Activated CD4-positive, alpha-beta T cell treated with anti-CD3 and anti-CD28 coated beads for 1 hour (primary cell): ENCODE data around the gene PFDN4.
"Not testable (repeated sequence)": the region's sequence is repeated elsewhere in the genome, so short reads cannot be mapped to it uniquely, and the experiment has no call there.

Experiments
- DNase-seq: peaks from one replicate; pipeline ENCODE4 v3.0.0-alpha.2; 2020

PFDN4 gene

GRCh38 chr20:54229566-54230160, 21.8 kb downstream of the PFDN4 start:
- DNase-seq: no peak

- DNase-seq: no peak
Observed at GRCh38 chr20:54231036-54231435, 23.1 kb downstream of the PFDN4 start.

- DNase-seq: no peak
Observed at GRCh38 chr20:54234991-54235390, 27.1 kb downstream of the PFDN4 start.

- DNase-seq: no peak
Observed at GRCh38 chr20:54237116-54237943, 29.4 kb downstream of the PFDN4 start.

- no peak for DNase-seq
Observed at GRCh38 chr20:54244113-54244512, 36.2 kb downstream of the PFDN4 start.

- DNase-seq: not testable (repeated sequence)
Observed at GRCh38 chr20:54248705-54249104, 40.8 kb downstream of the PFDN4 start.

- no peak for DNase-seq
Observed at GRCh38 chr20:54250691-54251090, 42.8 kb downstream of the PFDN4 start.

GRCh38 chr20:54251096-54251495, 43.2 kb downstream of the PFDN4 start:
- no peak for DNase-seq

- DNase-seq: no peak
Observed at GRCh38 chr20:54254596-54254995, 46.7 kb downstream of the PFDN4 start.

GRCh38 chr20:54255157-54255556, 47.3 kb downstream of the PFDN4 start:
- no peak for DNase-seq

GRCh38 chr20:54256202-54256601, 48.3 kb downstream of the PFDN4 start:
- no peak for DNase-seq

- no peak for DNase-seq
Observed at GRCh38 chr20:54257071-54257816, 49.4 kb downstream of the PFDN4 start.

GRCh38 chr20:54260116-54260515, 52.2 kb downstream of the PFDN4 start:
- DNase-seq: no peak

GRCh38 chr20:54262671-54263070, 54.8 kb downstream of the PFDN4 start:
- DNase-seq: no peak

GRCh38 chr20:54263116-54263690, 55.3 kb downstream of the PFDN4 start:
- no peak for DNase-seq

- DNase-seq: not testable (repeated sequence)
Observed at GRCh38 chr20:54265791-54266190, 57.9 kb downstream of the PFDN4 start.

- no peak for DNase-seq
Observed at GRCh38 chr20:54266844-54267243, 59.0 kb downstream of the PFDN4 start.

GRCh38 chr20:54267483-54268003, 59.7 kb downstream of the PFDN4 start:
- DNase-seq: no peak

- no peak for DNase-seq
Observed at GRCh38 chr20:54268941-54269340, 61.1 kb downstream of the PFDN4 start.
